Loucy (cell line): ENCODE results near the gene SLC35F3.

Source experiments
- H2AFZ ChIP-seq: fragments of 200-600 bp; sonication (generic); 2 replicates; pipeline ENCODE4 v1.6.0; 2016; ENCODE audit warnings: antibody characterized with exemption, mild to moderate bottlenecking, low read length, moderate library complexity
- H3F3A ChIP-seq: fragments of 200-600 bp; 2 replicates; pipeline ENCODE4 v1.6.0; 2016; ENCODE audit warnings: antibody characterized with exemption, low read depth, mild to moderate bottlenecking
- H3K27me3 ChIP-seq: fragments of 200-600 bp; sonication (generic); 2 replicates; pipeline ENCODE4 v1.6.1; 2014; ENCODE audit warnings: low read length, mild to moderate bottlenecking; ENCODE audit not compliant: insufficient read depth, poor library complexity, severe bottlenecking
- H3K36me3 ChIP-seq: fragments of 200-600 bp; sonication (generic); 2 replicates; pipeline ENCODE4 v1.6.1; 2016; ENCODE audit warnings: low read length; ENCODE audit not compliant: insufficient read depth
- H3K4me1 ChIP-seq: fragments of 200-600 bp; sonication (generic); 2 replicates; pipeline ENCODE4 v1.5.1; 2014; ENCODE audit warnings: low read length, mild to moderate bottlenecking; ENCODE audit not compliant: insufficient read depth, poor library complexity, severe bottlenecking
- H3K4me2 ChIP-seq: fragments of 200-600 bp; sonication (generic); 2 replicates; pipeline ENCODE4 v1.6.0; 2014; ENCODE audit warnings: antibody characterized with exemption, low read length, low read depth, mild to moderate bottlenecking; ENCODE audit not compliant: poor library complexity, severe bottlenecking
- H3K4me3 ChIP-seq: fragments of 200-600 bp; sonication (generic); 2 replicates; pipeline ENCODE4 v1.5.1; 2014; ENCODE audit warnings: low read length, mild to moderate bottlenecking, mixed read lengths; ENCODE audit not compliant: poor library complexity, severe bottlenecking
- H3K79me2 ChIP-seq: fragments of 200-600 bp; sonication (generic); 2 replicates; pipeline ENCODE4 v1.6.1; 2014; ENCODE audit warnings: low read length; ENCODE audit not compliant: insufficient read depth
- H3K9ac ChIP-seq: fragments of 200-600 bp; sonication (generic); 2 replicates; pipeline ENCODE4 v1.6.0; 2014; ENCODE audit warnings: mild to moderate bottlenecking, low read depth, low read length, moderate library complexity; ENCODE audit not compliant: poor library complexity, severe bottlenecking
- H3K9me2 ChIP-seq: fragments of 200-600 bp; sonication (generic); replicated peaks from 2 replicates; pipeline ENCODE4 v1.6.1; 2016; ENCODE audit warnings: low read depth, low read length, mixed read lengths
- H3K9me3 ChIP-seq: fragments of 200-600 bp; sonication (generic); 2 replicates; pipeline ENCODE4 v1.6.1; 2014; ENCODE audit warnings: mild to moderate bottlenecking, antibody characterized with exemption, low read length, low read depth; ENCODE audit not compliant: insufficient read depth
- H4K20me1 ChIP-seq: fragments of 200-600 bp; sonication (generic); 2 replicates; pipeline ENCODE4 v1.6.0; 2014; ENCODE audit warnings: antibody characterized with exemption, low read length, mild to moderate bottlenecking; ENCODE audit not compliant: insufficient read depth, poor library complexity, severe bottlenecking
- CTCF ChIP-seq: fragments of 200-600 bp; sonication (generic); conservative IDR thresholded peaks from 2 replicates; pipeline ENCODE4 v1.5.1; 2014; ENCODE audit warnings: mild to moderate bottlenecking, antibody characterized with exemption, low read length
- EZH2phosphoT487 ChIP-seq: fragments of 200-600 bp; IDR thresholded peaks from 2 replicates; pipeline ENCODE4 v1.6.1; 2018; ENCODE audit warnings: antibody characterized with exemption, mild to moderate bottlenecking, moderate library complexity, borderline replicate concordance

SLC35F3 gene

DNA sequence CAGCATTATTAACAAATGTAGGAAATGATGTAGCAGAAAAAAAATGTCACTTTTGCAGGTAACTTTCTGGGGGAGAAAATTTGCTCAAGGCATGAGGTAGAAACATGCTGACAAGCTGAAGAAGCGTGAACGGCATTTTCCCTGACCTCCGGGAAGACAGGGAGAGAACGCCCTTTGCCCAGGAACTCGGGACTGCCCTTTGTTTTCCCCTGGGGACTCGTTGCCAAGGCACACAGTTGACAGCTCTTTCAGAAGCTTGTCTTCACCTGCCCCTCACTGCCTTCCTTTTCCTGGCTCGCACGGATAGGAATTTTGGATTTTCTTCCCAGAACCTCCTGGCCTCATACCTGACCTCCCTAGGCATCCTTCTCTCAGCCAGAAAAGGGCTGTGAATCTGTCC, 416.1 kb downstream of the SLC35F3 start:
- Histone ChIP-seq H3K9ac (no peak overlapping the region), H3K4me3 (no peak overlapping the region), H3K9me2 (no peaks in the 10 kb centered on the region), H3K79me2 (no peaks in the 10 kb centered on the region), H2AFZ (no peak overlapping the region), H4K20me1 (no peaks in the 10 kb centered on the region), H3K36me3 (no peaks in the 10 kb centered on the region), H3F3A (peaks cover 2% of the 10 kb centered on the region; the same call in 1 of the 2 replicates), H3K9me3 (no peaks in the 10 kb centered on the region), H3K27me3 (no peaks in the 10 kb centered on the region), H3K4me2 (no peak overlapping the region), H3K4me1 (peaks cover 41% of the 10 kb centered on the region)
- TF ChIP-seq CTCF (no peak), EZH2phosphoT487 (no peak)

DNA sequence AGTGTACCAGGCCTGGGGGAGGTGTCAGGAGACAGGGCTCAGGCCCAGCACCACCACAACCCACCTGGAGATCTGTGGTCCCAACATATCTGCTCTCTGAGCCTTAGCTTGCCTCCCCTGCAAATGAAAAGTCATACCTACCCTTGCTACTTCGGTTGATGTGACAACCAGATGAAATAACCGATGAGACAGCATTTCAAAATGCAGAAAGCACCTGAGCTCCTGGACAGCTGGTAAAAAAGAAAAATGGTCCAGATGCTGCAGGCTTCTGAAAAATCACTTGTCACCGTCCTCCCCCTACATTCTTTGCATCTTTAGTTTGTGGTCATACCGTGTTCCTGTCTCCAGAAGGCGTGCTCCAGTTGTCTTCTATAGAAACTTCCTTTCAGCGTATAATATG, 416.8 kb downstream of the SLC35F3 start:
- no peaks in the 10 kb centered on the region for H3K36me3 ChIP-seq

DNA sequence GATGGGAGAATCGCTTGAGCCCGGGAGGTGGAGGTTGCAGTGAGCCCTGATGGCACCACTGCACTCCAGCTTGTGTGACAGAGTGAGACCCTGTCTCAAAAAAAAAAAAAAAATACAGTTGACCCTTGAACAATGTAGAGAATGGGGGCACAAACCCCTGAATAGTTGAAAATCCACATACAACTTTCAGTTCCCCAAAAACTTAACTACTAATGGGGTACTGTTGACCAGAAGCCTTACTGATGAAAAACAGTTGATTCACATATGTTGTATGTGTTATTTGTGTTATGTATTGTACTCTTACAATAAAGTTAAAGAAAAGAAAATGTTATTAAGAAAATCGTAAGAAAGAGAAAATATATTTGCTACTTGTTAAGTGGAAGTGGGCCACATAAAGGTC, 417.6 kb downstream of the SLC35F3 start:
- H3K4me3 ChIP-seq = no peak overlapping the region
- H3K9me3 ChIP-seq = no peaks in the 10 kb centered on the region
- no peaks in the 10 kb centered on the region for H4K20me1 ChIP-seq
- H3K9me2 ChIP-seq = no peaks in the 10 kb centered on the region
- TF ChIP-seq EZH2phosphoT487 = no peak
- TF ChIP-seq CTCF = no peak
- H3K4me2 ChIP-seq = no peak overlapping the region
- no peaks in the 10 kb centered on the region for H3K36me3 ChIP-seq
- peaks cover 31% of the 10 kb centered on the region for H3K4me1 ChIP-seq
- no peaks in the 10 kb centered on the region for H3K27me3 ChIP-seq
- no peaks in the 10 kb centered on the region for H3F3A ChIP-seq
- no peaks in the 10 kb centered on the region for H3K79me2 ChIP-seq
- H2AFZ ChIP-seq = no peak overlapping the region
- H3K9ac ChIP-seq = no peak overlapping the region

More for the DNA sequence above, 416.8 kb downstream of the SLC35F3 start:
- Histone ChIP-seq H3K4me3 (no peak overlapping the region), H3K9me2 (no peaks in the 10 kb centered on the region), H3F3A (no peaks in the 10 kb centered on the region), H3K4me2 (no peak overlapping the region), H2AFZ (no peak overlapping the region), H3K79me2 (no peaks in the 10 kb centered on the region), H3K27me3 (no peaks in the 10 kb centered on the region), H4K20me1 (no peaks in the 10 kb centered on the region), H3K9me3 (no peaks in the 10 kb centered on the region), H3K9ac (no peak overlapping the region), H3K4me1 (peaks cover 40% of the 10 kb centered on the region)
- TF ChIP-seq CTCF (no peak), EZH2phosphoT487 (no peak)
